ENCODE measurements around the gene SF1. TPM values are rescaled to one million over a fixed set of nuclear protein-coding genes. Genes with fewer than 3 reads are reported as not detected.

SF1 gene, protein sequence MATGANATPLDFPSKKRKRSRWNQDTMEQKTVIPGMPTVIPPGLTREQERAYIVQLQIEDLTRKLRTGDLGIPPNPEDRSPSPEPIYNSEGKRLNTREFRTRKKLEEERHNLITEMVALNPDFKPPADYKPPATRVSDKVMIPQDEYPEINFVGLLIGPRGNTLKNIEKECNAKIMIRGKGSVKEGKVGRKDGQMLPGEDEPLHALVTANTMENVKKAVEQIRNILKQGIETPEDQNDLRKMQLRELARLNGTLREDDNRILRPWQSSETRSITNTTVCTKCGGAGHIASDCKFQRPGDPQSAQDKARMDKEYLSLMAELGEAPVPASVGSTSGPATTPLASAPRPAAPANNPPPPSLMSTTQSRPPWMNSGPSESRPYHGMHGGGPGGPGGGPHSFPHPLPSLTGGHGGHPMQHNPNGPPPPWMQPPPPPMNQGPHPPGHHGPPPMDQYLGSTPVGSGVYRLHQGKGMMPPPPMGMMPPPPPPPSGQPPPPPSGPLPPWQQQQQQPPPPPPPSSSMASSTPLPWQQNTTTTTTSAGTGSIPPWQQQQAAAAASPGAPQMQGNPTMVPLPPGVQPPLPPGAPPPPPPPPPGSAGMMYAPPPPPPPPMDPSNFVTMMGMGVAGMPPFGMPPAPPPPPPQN
- 100 to 1,000 TPM; 270 to 559 (median 373) TPM for total RNA-seq

DNA sequence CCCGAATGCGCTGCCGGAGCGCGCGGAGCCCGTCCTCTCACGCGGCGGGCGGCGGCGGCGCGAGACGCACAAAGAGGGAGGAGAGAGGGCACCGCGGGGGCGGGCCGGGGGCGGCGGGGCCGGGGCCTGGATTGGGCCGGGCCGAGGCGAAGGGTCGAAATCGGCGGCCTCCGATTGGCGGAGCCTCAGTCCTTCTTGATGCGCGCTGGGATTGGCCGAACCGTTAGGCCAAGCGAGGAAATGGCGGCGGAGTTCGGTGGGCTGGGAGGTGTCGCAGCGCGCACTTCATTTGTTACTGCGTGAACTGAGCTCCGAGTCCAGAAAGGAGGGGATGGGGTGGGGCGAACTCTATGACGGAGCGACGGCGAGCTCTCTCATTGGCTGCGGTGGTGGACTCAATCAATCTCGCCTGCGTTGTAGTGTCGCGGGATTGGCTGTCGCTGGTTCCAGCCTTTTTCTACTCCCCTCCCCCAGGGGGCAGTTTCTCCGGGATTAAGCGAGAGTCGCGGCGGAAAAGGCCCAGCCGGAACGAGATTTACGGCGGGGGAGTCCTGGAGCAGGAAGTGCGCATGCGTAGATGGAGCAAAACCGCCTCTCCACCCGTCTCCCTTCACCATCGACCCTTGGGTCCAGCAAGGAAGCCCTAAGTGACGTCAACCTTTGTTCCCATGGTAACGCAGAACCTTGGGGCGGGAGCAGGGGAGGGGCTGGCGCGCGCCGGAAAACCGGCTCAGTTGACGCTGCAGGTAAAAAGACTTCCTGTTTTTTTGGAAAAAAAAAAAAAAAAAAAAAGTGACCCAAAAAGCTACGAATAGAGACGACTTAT is at the start of gene SF1:
Gene SF1 (minus strand): TSS at position 70 of the 826 bp plus-strand sequence. CDS start 150 bp downstream, outside the sequence.
- Histone ChIP-seq H3K27ac (peak within 1 kb of the TSS; percentile 98), H3K36me3 (peaks cover 29% of the 10 kb centered on the region), H3K9me3 (no peaks in the 10 kb centered on the region), H3K4me3 (peak within 1 kb of the TSS; percentile 76), H3K27me3 (no peaks in the 10 kb centered on the region), H3K4me1 (peaks cover 30% of the 10 kb centered on the region)
- under 1% methylated on average over 25 of the region's 80 CpGs for WGBS
- DNase-seq (ENCODE audit: low spot score in 2 of 2), result peak; percentile 99 to 100
- peak; percentile 40 to 82 for TF ChIP-seq POLR2A (IDR thresholded peaks at IDR 0.05)
- peak in 1 of 2 donors; percentile 17 for TF ChIP-seq CTCF (IDR thresholded peaks at IDR 0.05)
- TF ChIP-seq POLR2AphosphoS5 (IDR thresholded peaks at IDR 0.05), result peak; percentile 58 to 86 (median 82)
- no peak for TF ChIP-seq EP300 (IDR thresholded peaks at IDR 0.05)

- no peak overlapping the region for H3K27ac ChIP-seq
- H3K27me3 ChIP-seq, result no peaks in the 10 kb centered on the region
- peaks cover 67% of the 10 kb centered on the region for H3K36me3 ChIP-seq
- WGBS, result 94% methylated on average over 13 of the region's 22 CpGs
- no peaks in the 10 kb centered on the region for H3K9me3 ChIP-seq
- DNase-seq (ENCODE audit: low spot score in 2 of 2), result no peak
- H3K4me1 ChIP-seq, result no peaks in the 10 kb centered on the region
- TF ChIP-seq POLR2AphosphoS5 (IDR thresholded peaks at IDR 0.05), result no peak
- TF ChIP-seq POLR2A (IDR thresholded peaks at IDR 0.05), result no peak
- TF ChIP-seq CTCF (IDR thresholded peaks at IDR 0.05), result no peak
- TF ChIP-seq EP300 (IDR thresholded peaks at IDR 0.05), result no peak
- H3K4me3 ChIP-seq, result no peak overlapping the region
Measured at GRCh38 chr11:64827451-64827839, 49.1 kb upstream of the SF1 start.

- peak in 1 of 2 donors; percentile 58 for DNase-seq (ENCODE audit: low spot score in 2 of 2)
- Histone ChIP-seq H3K27ac (no peak overlapping the region), H3K9me3 (no peaks in the 10 kb centered on the region), H3K4me3 (no peak overlapping the region), H3K4me1 (no peaks in the 10 kb centered on the region), H3K27me3 (no peaks in the 10 kb centered on the region), H3K36me3 (peaks cover 61% of the 10 kb centered on the region)
- TF ChIP-seq POLR2A (IDR thresholded peaks at IDR 0.05), result no peak
- TF ChIP-seq CTCF (IDR thresholded peaks at IDR 0.05), result no peak
- TF ChIP-seq EP300 (IDR thresholded peaks at IDR 0.05), result no peak
- no peak for TF ChIP-seq POLR2AphosphoS5 (IDR thresholded peaks at IDR 0.05)
- 94% methylated on average over 31 of the region's 52 CpGs for WGBS
Measured at GRCh38 chr11:64826578-64827450, 48.5 kb upstream of the SF1 start.

DNA sequence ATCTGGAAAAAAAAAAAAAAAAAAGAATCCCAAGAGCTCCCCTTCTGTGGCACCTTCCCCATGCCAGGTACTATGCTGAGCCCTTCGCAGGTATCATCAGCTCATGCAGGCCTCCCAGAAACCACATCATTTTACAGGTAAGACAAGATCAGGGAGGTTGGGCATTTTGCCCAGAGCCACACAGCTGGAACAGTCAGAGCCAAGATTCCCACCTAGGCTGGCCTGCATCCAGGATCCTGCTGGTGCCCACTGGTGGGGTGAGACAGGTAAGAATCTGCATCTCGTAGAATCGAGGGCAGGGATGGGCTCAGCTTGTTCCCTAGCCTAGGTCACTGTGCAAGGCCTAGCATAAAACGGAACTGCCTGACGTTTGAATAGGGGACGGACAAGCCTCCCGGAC is 47.7 kb upstream of the SF1 start:
- no peaks in the 10 kb centered on the region for H3K9me3 ChIP-seq
- H3K36me3 ChIP-seq, result peaks cover 53% of the 10 kb centered on the region
- H3K4me3 ChIP-seq, result no peak overlapping the region
- H3K27ac ChIP-seq, result no peak overlapping the region
- TF ChIP-seq POLR2AphosphoS5 (IDR thresholded peaks at IDR 0.05), result no peak
- no peak for TF ChIP-seq CTCF (IDR thresholded peaks at IDR 0.05)
- TF ChIP-seq POLR2A (IDR thresholded peaks at IDR 0.05), result no peak
- no peak for TF ChIP-seq EP300 (IDR thresholded peaks at IDR 0.05)
- 85% methylated on average over 7 of the region's 7 CpGs for WGBS
- H3K27me3 ChIP-seq, result no peaks in the 10 kb centered on the region
- DNase-seq (ENCODE audit: low spot score in 2 of 2), result no peak
- no peaks in the 10 kb centered on the region for H3K4me1 ChIP-seq
